Natural killer cell (primary cell): ENCODE measurements around the gene ANKRD28. TPM values are rescaled to one million over a fixed set of nuclear protein-coding genes. Genes with fewer than 3 reads are reported as not detected.

ENCODE experiments used
- ATAC-seq, 3 donors: fragments of 150-1000 bp in 2 of 3; fragments of 200-7000 bp in 1 of 3; cut with Tn5 transposase; 1 replicate in 1 of 3; 2 replicates in 2 of 3; pipeline ENCODE4 v1.10.0; 2021; ENCODE audit warnings: mild to moderate bottlenecking in 2 of 3, moderate library complexity in 2 of 3
- DNase-seq, 2 donors: peaks; one replicate each; pipeline versions ENCODE4 v3.0.0 to v3.0.0-alpha.2; 2013 to 2021; ENCODE audit warnings: mixed read lengths in 1 of 2
- H3K27ac ChIP-seq: one replicate; pipeline ENCODE4 v1.5.1; 2013; ENCODE audit warnings: mild to moderate bottlenecking, low read length
- H3K27me3 ChIP-seq: one replicate; pipeline ENCODE4 v1.6.1; 2013; ENCODE audit warnings: low read length; ENCODE audit not compliant: control insufficient read depth, insufficient read depth
- H3K36me3 ChIP-seq: one replicate; pipeline ENCODE4 v1.6.1; 2013; ENCODE audit warnings: low read length; ENCODE audit not compliant: control insufficient read depth, insufficient read depth
- H3K4me1 ChIP-seq: one replicate; pipeline ENCODE4 v1.6.1; 2013; ENCODE audit warnings: low read length; ENCODE audit not compliant: control insufficient read depth, insufficient read depth
- H3K4me3 ChIP-seq: one replicate; pipeline ENCODE4 v1.5.1; 2013; ENCODE audit warnings: low read length
- H3K9me3 ChIP-seq: one replicate; pipeline ENCODE4 v1.6.1; 2013; ENCODE audit warnings: low read length; ENCODE audit not compliant: control insufficient read depth, insufficient read depth
- H3K27ac Mint-ChIP-seq, 2 donors: one replicate each; pipeline ENCODE4 v1.8.0; 2022; ENCODE audit warnings: mild to moderate bottlenecking in 2 of 2, mixed read lengths in 2 of 2, moderate library complexity in 1 of 2
- H3K27me3 Mint-ChIP-seq, 2 donors: one replicate each; pipeline ENCODE4 v1.8.0; 2022; ENCODE audit warnings: low read depth in 2 of 2, mixed read lengths in 2 of 2
- H3K36me3 Mint-ChIP-seq: one replicate; pipeline ENCODE4 v1.8.0; 2022; ENCODE audit warnings: mixed read lengths
- H3K4me1 Mint-ChIP-seq, 2 donors: one replicate each; pipeline ENCODE4 v1.8.0; 2022; ENCODE audit warnings: mixed read lengths in 2 of 2
- H3K4me3 Mint-ChIP-seq: one replicate; pipeline ENCODE4 v1.8.0; 2022; ENCODE audit warnings: mild to moderate bottlenecking, moderate library complexity, mixed read lengths
- H3K9me3 Mint-ChIP-seq, 2 donors: one replicate each; pipeline ENCODE4 v1.8.0; 2022; ENCODE audit warnings: mixed read lengths in 2 of 2
- WGBS: methylation state at CpG from one replicate; pipeline ENCODE4 v1.1.7; 2013; ENCODE audit warnings: missing lambda C conversion rate; ENCODE audit not compliant: insufficient coverage; 5-methylcytosine and 5-hydroxymethylcytosine counted together
- intact Hi-C: fragments of 100-400 bp; cut with micrococcal nuclease; formaldehyde crosslinking; loops from one replicate; pipeline ENCODE4 v1.14.2; 2022
- total RNA-seq, 4 donors: library from RNA; stranded (reverse); fragments of 120-200 nt in 1 of 4; gene quantifications; one replicate each; pipeline versions ENCODE4 v1.2.3 to v1.2.4, GENCODE V29; 2013 to 2022
- TF ChIP-seq, protein P1 (sequence below): fragments of 200-600 bp; IDR thresholded peaks from one replicate; pipeline ENCODE4 v1.8.0; 2022; ENCODE audit warnings: antibody characterized with exemption

The ANKRD28 gene
- total RNA-seq: 10 to 100 TPM; 58.0 to 99.7 (median 91.7) TPM
- 107 TPM for total RNA-seq (2013)

DNA sequence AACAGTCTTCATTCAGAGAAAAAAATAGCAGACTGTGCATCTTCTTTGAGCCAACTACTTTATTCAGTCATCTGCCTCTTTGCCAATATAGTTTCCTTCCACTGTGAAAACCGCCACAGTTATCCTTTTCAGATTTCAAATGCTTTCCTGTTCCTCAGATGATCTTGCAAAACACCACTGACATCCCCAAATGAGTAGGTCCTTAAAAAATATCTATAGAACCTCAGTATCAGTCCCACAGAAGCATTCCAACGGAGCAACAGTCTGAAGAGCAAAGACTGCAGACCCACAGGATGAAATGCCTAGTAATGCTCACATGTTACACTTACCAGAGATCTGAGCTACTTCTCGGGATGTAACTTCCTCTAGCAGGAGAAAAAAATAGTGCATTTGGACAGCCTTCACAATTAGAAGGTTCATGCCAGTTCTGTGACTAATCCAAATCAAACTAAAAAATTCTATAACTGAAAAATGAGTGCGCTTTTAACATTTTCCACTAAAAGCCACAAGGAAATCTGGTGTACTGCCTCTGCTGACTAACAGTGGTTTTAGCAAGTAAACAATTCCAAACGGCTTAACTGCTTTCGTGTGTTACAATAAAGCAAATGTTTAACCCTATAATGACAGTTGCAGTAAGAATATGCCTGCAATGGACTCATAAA lies at the start of gene ANKRD28:
Gene ANKRD28 (minus strand): TSS at position 338 of the 662 bp plus-strand sequence. CDS start 1,458 bp downstream, outside the sequence.
- WGBS: 3% methylated on average over 6 of the region's 6 CpGs

GRCh38 chr3:15847239-15847638 lies 49.5 kb upstream of the ANKRD28 start:
- Mint-ChIP-seq H3K9me3 (no peaks in the 10 kb centered on the region), H3K36me3 (no peaks in the 10 kb centered on the region), H3K27ac (no peak overlapping the region), H3K27me3 (no peaks in the 10 kb centered on the region), H3K4me1 (peaks cover 15 to 29% of the 10 kb centered on the region in 2 donors), H3K4me3 (no peak overlapping the region)
- Histone ChIP-seq H3K27ac (no peak overlapping the region), H3K36me3 (no peaks in the 10 kb centered on the region), H3K27me3 (no peaks in the 10 kb centered on the region), H3K4me3 (no peak overlapping the region), H3K9me3 (no peaks in the 10 kb centered on the region), H3K4me1 (no peaks in the 10 kb centered on the region)
- no peak for ATAC-seq
- TF ChIP-seq, protein P1, sequence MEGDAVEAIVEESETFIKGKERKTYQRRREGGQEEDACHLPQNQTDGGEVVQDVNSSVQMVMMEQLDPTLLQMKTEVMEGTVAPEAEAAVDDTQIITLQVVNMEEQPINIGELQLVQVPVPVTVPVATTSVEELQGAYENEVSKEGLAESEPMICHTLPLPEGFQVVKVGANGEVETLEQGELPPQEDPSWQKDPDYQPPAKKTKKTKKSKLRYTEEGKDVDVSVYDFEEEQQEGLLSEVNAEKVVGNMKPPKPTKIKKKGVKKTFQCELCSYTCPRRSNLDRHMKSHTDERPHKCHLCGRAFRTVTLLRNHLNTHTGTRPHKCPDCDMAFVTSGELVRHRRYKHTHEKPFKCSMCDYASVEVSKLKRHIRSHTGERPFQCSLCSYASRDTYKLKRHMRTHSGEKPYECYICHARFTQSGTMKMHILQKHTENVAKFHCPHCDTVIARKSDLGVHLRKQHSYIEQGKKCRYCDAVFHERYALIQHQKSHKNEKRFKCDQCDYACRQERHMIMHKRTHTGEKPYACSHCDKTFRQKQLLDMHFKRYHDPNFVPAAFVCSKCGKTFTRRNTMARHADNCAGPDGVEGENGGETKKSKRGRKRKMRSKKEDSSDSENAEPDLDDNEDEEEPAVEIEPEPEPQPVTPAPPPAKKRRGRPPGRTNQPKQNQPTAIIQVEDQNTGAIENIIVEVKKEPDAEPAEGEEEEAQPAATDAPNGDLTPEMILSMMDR: no peak
- no peak for DNase-seq
- intact Hi-C loops: no loop called here

More for the DNA sequence above, at the start of gene ANKRD28:
- Histone ChIP-seq H3K4me1 (peaks cover 12% of the 10 kb centered on the region), H3K27me3 (no peaks in the 10 kb centered on the region), H3K9me3 (no peaks in the 10 kb centered on the region), H3K27ac (peak within 1 kb of the TSS; percentile 92), H3K4me3 (peak within 1 kb of the TSS; percentile 28), H3K36me3 (no peaks in the 10 kb centered on the region)
- ATAC-seq: peak; percentile 40 to 51 (median 40)
- Mint-ChIP-seq H3K27ac (peak within 1 kb of the TSS; percentile 91 to 92), H3K4me1 (peaks cover 74 to 80% of the 10 kb centered on the region in 2 donors), H3K36me3 (no peaks in the 10 kb centered on the region), H3K9me3 (no peaks in the 10 kb centered on the region), H3K4me3 (peak within 1 kb of the TSS; percentile 91), H3K27me3 (no peaks in the 10 kb centered on the region)
- peak in 1 of 2 donors; percentile 59 for DNase-seq
- TF ChIP-seq, protein P1: peak; percentile 12
- intact Hi-C loops: loop anchor here (1.0 to 10.0 kb wide), 3 partner anchors 66 to 1653 kb away; no protein-coding TSS in a partner anchor

DNA sequence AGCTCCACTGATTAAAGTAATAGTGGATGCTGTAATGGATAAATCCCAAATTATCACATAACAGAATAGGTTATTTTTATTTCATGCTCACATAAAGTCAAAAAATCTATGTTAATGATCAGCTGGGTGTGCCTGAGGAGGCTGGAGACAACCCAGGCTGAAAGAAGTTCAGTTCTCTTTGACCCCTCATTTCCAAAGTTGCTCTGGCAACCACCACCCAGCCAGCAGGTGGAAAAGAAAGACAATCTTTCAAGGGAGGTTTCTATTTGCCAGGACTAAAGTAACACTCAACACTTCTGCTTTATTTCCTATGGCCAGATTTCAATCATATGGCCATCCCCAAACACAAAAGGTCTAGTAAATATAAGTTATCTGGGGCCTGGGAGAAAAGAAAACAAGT lies 48.8 kb upstream of the ANKRD28 start:
- Histone ChIP-seq H3K27ac (no peak overlapping the region), H3K36me3 (no peaks in the 10 kb centered on the region), H3K9me3 (no peaks in the 10 kb centered on the region), H3K27me3 (no peaks in the 10 kb centered on the region), H3K4me3 (no peak overlapping the region), H3K4me1 (no peaks in the 10 kb centered on the region)
- H3K27ac Mint-ChIP-seq: no peak overlapping the region
- ATAC-seq (no peak), DNase-seq (no peak)
- TF ChIP-seq, protein P1: no peak
- H3K9me3 Mint-ChIP-seq: no peaks in the 10 kb centered on the region
- no peak overlapping the region for H3K4me3 Mint-ChIP-seq
- no peaks in the 10 kb centered on the region for H3K27me3 Mint-ChIP-seq
- H3K4me1 Mint-ChIP-seq: peaks cover 15 to 29% of the 10 kb centered on the region in 2 donors
- no peaks in the 10 kb centered on the region for H3K36me3 Mint-ChIP-seq
- intact Hi-C loops: no loop called here

DNA sequence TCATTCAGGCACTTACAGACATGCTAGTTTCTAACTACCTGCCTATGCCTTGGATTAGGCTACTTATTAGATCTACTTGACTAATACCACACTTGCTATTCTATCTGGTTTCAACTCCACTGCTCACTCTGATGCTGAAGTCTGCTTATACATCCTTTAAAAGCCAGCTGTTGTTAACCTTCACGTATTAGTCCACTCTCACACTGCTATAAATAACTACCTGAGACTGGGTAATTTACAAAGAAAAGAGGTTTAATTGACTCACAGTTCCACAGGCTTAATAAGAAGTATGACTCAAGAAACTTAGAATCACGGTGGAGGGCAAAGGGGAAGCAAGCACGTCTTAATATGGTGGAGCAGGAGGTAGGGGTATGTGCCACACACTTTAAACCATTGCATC lies 47.7 kb upstream of the ANKRD28 start:
- no peak for ATAC-seq
- TF ChIP-seq, protein P1: no peak
- Histone ChIP-seq H3K27ac (no peak overlapping the region), H3K9me3 (no peaks in the 10 kb centered on the region), H3K4me1 (no peaks in the 10 kb centered on the region), H3K36me3 (no peaks in the 10 kb centered on the region), H3K4me3 (no peak overlapping the region), H3K27me3 (no peaks in the 10 kb centered on the region)
- no peak overlapping the region for H3K27ac Mint-ChIP-seq
- H3K36me3 Mint-ChIP-seq: no peaks in the 10 kb centered on the region
- no peak for DNase-seq
- 72% methylated on average over 3 of the region's 3 CpGs for WGBS
- H3K4me3 Mint-ChIP-seq: no peak overlapping the region
- H3K4me1 Mint-ChIP-seq: peaks cover 15 to 31% of the 10 kb centered on the region in 2 donors
- no peaks in the 10 kb centered on the region for H3K27me3 Mint-ChIP-seq
- no peaks in the 10 kb centered on the region for H3K9me3 Mint-ChIP-seq
- intact Hi-C loops: no loop called here
